Neuronal stem cell (in vitro differentiated cells): ENCODE results near the gene NEDD1.
A peak's percentile ranks its signal among the peaks of the same experiment; 100 is the strongest.

Source experiments
- DNase-seq: peaks from one replicate; pipeline ENCODE4 v3.0.0-alpha.2; 2013; ENCODE audit warnings: low spot score
- H2AFZ ChIP-seq: one replicate; pipeline ENCODE4 v1.6.1; 2013; ENCODE audit warnings: mild to moderate bottlenecking, low read length, inconsistent platforms
- H2AK5ac ChIP-seq: 2 replicates; pipeline ENCODE4 v1.6.1; 2013; ENCODE audit warnings: low read depth, mild to moderate bottlenecking, inconsistent platforms, low read length, moderate library complexity, mixed read lengths
- H2BK120ac ChIP-seq: 2 replicates; pipeline ENCODE4 v1.6.1; 2013; ENCODE audit warnings: low read depth, mild to moderate bottlenecking, inconsistent platforms, low read length, moderate library complexity, mixed read lengths
- H2BK12ac ChIP-seq: one replicate; pipeline ENCODE4 v1.6.1; 2013; ENCODE audit warnings: low read length, inconsistent platforms
- H2BK15ac ChIP-seq: 2 replicates; pipeline ENCODE4 v1.6.1; 2013; ENCODE audit warnings: mild to moderate bottlenecking, low read length, inconsistent platforms, mixed read lengths
- H2BK5ac ChIP-seq: one replicate; pipeline ENCODE4 v1.6.1; 2013; ENCODE audit warnings: inconsistent platforms, mild to moderate bottlenecking, low read length, moderate library complexity
- H3K14ac ChIP-seq: one replicate; pipeline ENCODE4 v1.6.1; 2013; ENCODE audit warnings: low read length, inconsistent platforms
- H3K18ac ChIP-seq: 2 replicates; pipeline ENCODE4 v1.6.1; 2013; ENCODE audit warnings: low read length, inconsistent platforms
- H3K23ac ChIP-seq: 2 replicates; pipeline ENCODE4 v1.6.1; 2013; ENCODE audit warnings: low read depth, mild to moderate bottlenecking, mixed read lengths, low read length, inconsistent platforms; ENCODE audit not compliant: poor library complexity
- H3K27ac ChIP-seq: replicated peaks from 3 replicates; pipeline ENCODE4 v1.5.1; 2013; ENCODE audit warnings: low read length, inconsistent platforms
- H3K27me3 ChIP-seq, 3 experiments: 2 replicates each; pipeline ENCODE4 v1.6.1; 2013; ENCODE audit warnings: low read length in 3 of 3, mild to moderate bottlenecking in 2 of 3, inconsistent platforms in 1 of 3, low read depth in 1 of 3, mixed read lengths in 1 of 3, moderate library complexity in 1 of 3; ENCODE audit not compliant: control insufficient read depth in 3 of 3, insufficient read depth in 3 of 3
- H3K36me3 ChIP-seq, 2 donors: replicated peaks in 1 of 2; 2 replicates each; pipeline ENCODE4 v1.6.1; 2013; ENCODE audit warnings: low read length in 2 of 2; ENCODE audit not compliant: control insufficient read depth in 2 of 2, insufficient read depth in 2 of 2
- H3K4ac ChIP-seq: 2 replicates; pipeline ENCODE4 v1.6.1; 2013; ENCODE audit warnings: inconsistent platforms, mild to moderate bottlenecking, low read length, moderate library complexity
- H3K4me1 ChIP-seq, 2 donors: 1 replicate in 1 of 2; 2 replicates in 1 of 2; pipeline ENCODE4 v1.6.1; 2013; ENCODE audit warnings: low read length in 2 of 2, low read depth in 1 of 2; ENCODE audit not compliant: control insufficient read depth in 2 of 2, insufficient read depth in 1 of 2
- H3K4me2 ChIP-seq: one replicate; pipeline ENCODE4 v1.6.1; 2013; ENCODE audit warnings: mild to moderate bottlenecking, low read length, inconsistent platforms; ENCODE audit not compliant: insufficient read depth, poor library complexity, severe bottlenecking
- H3K4me3 ChIP-seq, 2 donors: 2 replicates each; pipeline ENCODE4 v1.5.1; 2013; ENCODE audit warnings: low read length in 2 of 2, mild to moderate bottlenecking in 2 of 2, inconsistent platforms in 1 of 2, moderate library complexity in 1 of 2
- H3K79me1 ChIP-seq: one replicate; pipeline ENCODE4 v1.6.1; 2013; ENCODE audit warnings: low read depth, mild to moderate bottlenecking, inconsistent platforms, low read length, moderate library complexity
- H3K9ac ChIP-seq: one replicate; pipeline ENCODE4 v1.6.1; 2013; ENCODE audit warnings: mild to moderate bottlenecking, low read depth, low read length, inconsistent platforms; ENCODE audit not compliant: poor library complexity
- H3K9me3 ChIP-seq, 2 donors: replicated peaks in 1 of 2; 2 replicates each; pipeline versions ENCODE3 to v1.6.1; 2013; ENCODE audit warnings: low read length in 2 of 2, mild to moderate bottlenecking in 2 of 2, inconsistent platforms in 1 of 2, low read depth in 1 of 2, mixed read lengths in 1 of 2, moderate library complexity in 1 of 2; ENCODE audit not compliant: control insufficient read depth in 2 of 2, insufficient read depth in 1 of 2
- H4K8ac ChIP-seq: one replicate; pipeline ENCODE4 v1.6.1; 2013; ENCODE audit warnings: low read depth, mild to moderate bottlenecking, inconsistent platforms, low read length, moderate library complexity
- H4K91ac ChIP-seq: one replicate; pipeline ENCODE4 v1.6.1; 2013; ENCODE audit warnings: low read length, low read depth, mild to moderate bottlenecking, inconsistent platforms; ENCODE audit not compliant: poor library complexity
- WGBS, 2 donors: extraction: QIAGEN DNeasy Blood & Tissue Kit; methylation state at CpG; one replicate each; pipeline ENCODE4 v1.1.7; 2013; ENCODE audit warnings: missing lambda C conversion rate in 2 of 2, mixed read lengths in 1 of 2; ENCODE audit not compliant: insufficient read length in 2 of 2, insufficient replicate concordance in 1 of 2; ENCODE audit errors: extremely low coverage in 2 of 2; 5-methylcytosine and 5-hydroxymethylcytosine counted together

The NEDD1 gene

DNA sequence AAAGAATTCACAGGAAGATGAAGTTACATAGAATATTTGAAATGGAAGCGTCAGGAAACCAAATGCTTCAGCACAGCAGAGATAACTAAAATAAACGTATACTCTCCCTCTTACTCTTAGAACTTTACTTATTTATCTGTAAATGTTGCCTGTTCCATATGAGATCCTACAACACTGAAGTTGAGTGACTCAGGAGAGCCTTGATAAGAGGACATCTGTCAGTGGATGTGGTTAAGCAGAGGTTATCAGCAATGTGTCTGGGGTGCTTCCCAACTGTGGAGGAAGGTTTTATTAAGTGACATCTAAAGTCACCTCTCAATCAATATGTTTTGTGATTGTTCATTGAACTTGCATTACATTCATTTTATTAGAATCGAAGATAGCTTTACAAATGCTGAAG is 81.9 kb downstream of the NEDD1 start:
- H4K91ac ChIP-seq = no peak overlapping the region

DNA sequence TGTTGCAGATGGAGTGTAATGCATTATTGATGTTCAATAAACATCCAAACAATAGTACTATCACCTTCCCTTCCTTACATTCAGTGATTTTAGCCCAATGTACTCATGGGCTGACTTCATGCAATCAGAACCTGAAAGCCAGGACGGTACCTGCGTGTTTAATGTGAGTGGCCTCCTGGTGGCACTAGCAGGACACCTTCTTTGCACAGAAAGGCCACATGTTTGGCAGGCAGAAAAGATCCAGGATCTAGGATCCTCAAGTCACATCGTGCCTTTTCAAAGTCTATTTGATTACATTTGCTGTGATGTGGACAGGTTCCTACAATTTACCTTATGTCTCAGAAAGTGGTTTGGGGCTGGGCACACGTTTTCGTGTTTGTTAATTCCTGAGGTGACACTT is 82.9 kb downstream of the NEDD1 start:
- WGBS, 2 donors = no CpG with 5 or more reads among the region's 5 CpGs
- H2BK15ac ChIP-seq = no peak overlapping the region
- H3K4me3 ChIP-seq = no peak overlapping the region
- no peak overlapping the region for H2AK5ac ChIP-seq
- no peak overlapping the region for H3K9ac ChIP-seq
- H2BK5ac ChIP-seq = no peak overlapping the region
- H3K4ac ChIP-seq = no peak overlapping the region
- H3K14ac ChIP-seq = no peak overlapping the region
- H4K91ac ChIP-seq = no peak overlapping the region
- H3K9me3 ChIP-seq = no peaks in the 10 kb centered on the region
- peaks cover 10 to 42% of the 10 kb centered on the region in 2 donors for H3K4me1 ChIP-seq
- no peak overlapping the region for H4K8ac ChIP-seq
- H3K79me1 ChIP-seq = no peaks in the 10 kb centered on the region
- no peak overlapping the region for H3K4me2 ChIP-seq
- no peak overlapping the region for H2BK12ac ChIP-seq
- H3K23ac ChIP-seq = no peak overlapping the region
- no peak overlapping the region for H2AFZ ChIP-seq
- no peaks in the 10 kb centered on the region for H3K36me3 ChIP-seq
- H2BK120ac ChIP-seq = no peak overlapping the region
- DNase-seq = peak; percentile 57
- H3K18ac ChIP-seq = no peak overlapping the region
- no peaks in the 10 kb centered on the region for H3K27me3 ChIP-seq
- H3K27ac ChIP-seq = no peak overlapping the region

More for the DNA sequence above, 81.9 kb downstream of the NEDD1 start:
- no peak overlapping the region for H3K23ac ChIP-seq
- no peak overlapping the region for H3K4ac ChIP-seq
- no peak overlapping the region for H2AK5ac ChIP-seq
- peaks cover 7 to 34% of the 10 kb centered on the region in 2 donors for H3K4me1 ChIP-seq
- H3K4me2 ChIP-seq = no peak overlapping the region
- H4K8ac ChIP-seq = no peak overlapping the region
- no peak overlapping the region for H3K14ac ChIP-seq
- H2AFZ ChIP-seq = no peak overlapping the region
- no peak overlapping the region for H2BK12ac ChIP-seq
- no peaks in the 10 kb centered on the region for H3K9me3 ChIP-seq
- H3K9ac ChIP-seq = no peak overlapping the region
- no peak overlapping the region for H3K18ac ChIP-seq
- H2BK5ac ChIP-seq = no peak overlapping the region
- H3K4me3 ChIP-seq = no peak overlapping the region
- no peak overlapping the region for H2BK120ac ChIP-seq
- no peak overlapping the region for H3K27ac ChIP-seq
- no CpG with 5 or more reads among the region's 3 CpGs for WGBS, 2 donors
- H2BK15ac ChIP-seq = no peak overlapping the region
- H3K27me3 ChIP-seq = no peaks in the 10 kb centered on the region
- no peaks in the 10 kb centered on the region for H3K36me3 ChIP-seq
- no peak for DNase-seq
- no peaks in the 10 kb centered on the region for H3K79me1 ChIP-seq

DNA sequence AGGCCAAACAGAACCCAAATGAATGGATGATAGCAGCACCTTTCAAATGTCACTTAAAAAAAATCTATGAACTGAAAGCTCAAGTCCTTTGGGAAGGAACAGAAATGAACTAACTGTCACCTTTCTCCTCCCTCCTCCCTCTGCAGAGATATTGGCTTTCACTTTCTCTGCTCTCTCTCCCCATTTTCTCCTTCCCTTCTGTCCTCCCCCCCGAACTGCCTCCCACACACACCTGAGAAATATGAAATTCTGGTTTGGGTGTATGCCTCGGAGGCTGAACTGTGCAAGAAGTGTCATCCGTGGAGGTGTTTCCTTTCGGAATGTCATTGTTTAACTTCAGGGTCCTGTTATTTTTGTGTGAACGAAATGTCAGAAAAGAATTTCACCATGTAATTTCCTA is 87.8 kb downstream of the NEDD1 start:
- Histone ChIP-seq H4K8ac (no peak overlapping the region), H3K4me1 (peaks cover 17 to 47% of the 10 kb centered on the region in 2 donors), H4K91ac (no peak overlapping the region), H3K4me2 (no peak overlapping the region), H2BK12ac (no peak overlapping the region), H3K4me3 (no peak overlapping the region), H3K27me3 (no peaks in the 10 kb centered on the region), H3K36me3 (no peaks in the 10 kb centered on the region), H3K79me1 (no peaks in the 10 kb centered on the region), H3K27ac (no peak overlapping the region), H3K9me3 (peaks cover 0 to 8% of the 10 kb centered on the region in 2 donors), H2BK120ac (no peak overlapping the region), H3K23ac (no peak overlapping the region), H3K4ac (no peak overlapping the region), H3K18ac (no peak overlapping the region), H3K9ac (no peak overlapping the region), H2BK5ac (no peak overlapping the region), H2BK15ac (no peak overlapping the region), H3K14ac (no peak overlapping the region), H2AFZ (no peak overlapping the region), H2AK5ac (no peak overlapping the region)
- DNase-seq = no peak
- WGBS, 2 donors = no CpG with 5 or more reads among the region's 5 CpGs

DNA sequence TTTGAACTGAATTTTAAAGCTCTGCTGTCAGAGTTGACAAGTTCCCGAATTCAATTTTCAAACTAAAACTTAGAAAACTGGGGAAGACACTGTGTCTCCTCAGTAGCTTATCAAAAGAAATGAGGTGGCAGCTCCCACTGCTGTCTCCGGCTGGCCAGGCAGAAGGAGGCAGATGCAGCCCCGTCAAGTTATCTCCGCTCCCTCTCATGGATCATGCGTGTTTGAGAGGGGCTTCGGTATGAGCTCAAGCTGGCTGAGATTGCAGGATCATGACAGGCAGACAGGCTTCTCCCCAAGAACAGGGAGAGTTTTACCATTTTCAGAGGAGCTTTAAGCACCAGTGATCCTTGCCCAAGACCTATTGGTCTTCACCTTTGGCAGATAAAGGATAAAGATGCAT is 88.8 kb downstream of the NEDD1 start:
- peak overlapping the region; percentile 64 for H2AFZ ChIP-seq
- H3K27me3 ChIP-seq = no peaks in the 10 kb centered on the region
- no CpG with 5 or more reads among the region's 6 CpGs for WGBS, 2 donors

More for the DNA sequence above, 88.8 kb downstream of the NEDD1 start:
- no peak overlapping the region for H3K4me2 ChIP-seq
- no peak overlapping the region for H3K23ac ChIP-seq
- no peak overlapping the region for H4K91ac ChIP-seq
- H2BK5ac ChIP-seq = no peak overlapping the region
- peak overlapping the region; percentile 23 for H3K18ac ChIP-seq
- no peak overlapping the region for H3K14ac ChIP-seq
- H2BK15ac ChIP-seq = no peak overlapping the region
- H2BK12ac ChIP-seq = no peak overlapping the region
- no peak overlapping the region for H2BK120ac ChIP-seq
- no peak overlapping the region for H3K9ac ChIP-seq
- H3K4ac ChIP-seq = no peak overlapping the region
- H3K27ac ChIP-seq = no peak overlapping the region
- DNase-seq = no peak
- H3K4me1 ChIP-seq = peaks cover 17 to 38% of the 10 kb centered on the region in 2 donors
- H3K36me3 ChIP-seq = no peaks in the 10 kb centered on the region
- H2AK5ac ChIP-seq = no peak overlapping the region
- H3K79me1 ChIP-seq = no peaks in the 10 kb centered on the region
- H3K4me3 ChIP-seq = no peak overlapping the region
- H4K8ac ChIP-seq = no peak overlapping the region
- H3K9me3 ChIP-seq = peaks cover 0 to 8% of the 10 kb centered on the region in 2 donors
